NOMO-1 treated with DMSO at 0.1 percent for 48 hours (cell line): ENCODE data around the gene CEP85L.

ENCODE experiments used
- DNase-seq: peaks from one replicate; lab custom pipeline; 2025; ENCODE audit not compliant: unreplicated experiment; lab: John Stamatoyannopoulos, UW

The CEP85L gene

GRCh38 chr6:118502169-118502568 lies 149.2 kb downstream of the CEP85L start:
- no peak for DNase-seq

GRCh38 chr6:118501765-118502164 lies 149.6 kb downstream of the CEP85L start:
- DNase-seq: no peak

GRCh38 chr6:118501099-118501498 lies 150.3 kb downstream of the CEP85L start:
- DNase-seq: no peak

GRCh38 chr6:118500130-118501015 lies 151.0 kb downstream of the CEP85L start:
- DNase-seq: no peak

GRCh38 chr6:118495485-118496280 lies 155.7 kb downstream of the CEP85L start:
- DNase-seq: no peak

- DNase-seq: no peak
Measured at GRCh38 chr6:118494091-118494490, 157.3 kb downstream of the CEP85L start.

- DNase-seq: no peak
Measured at GRCh38 chr6:118489990-118490389, 161.4 kb downstream of the CEP85L start.

GRCh38 chr6:118488631-118489030 lies 162.8 kb downstream of the CEP85L start:
- no peak for DNase-seq

- no peak for DNase-seq
Measured at GRCh38 chr6:118485601-118486550, 165.5 kb downstream of the CEP85L start.

- no peak for DNase-seq
Measured at GRCh38 chr6:118476551-118476950, 174.8 kb downstream of the CEP85L start.

- DNase-seq: no peak
Measured at GRCh38 chr6:118473266-118473665, 178.1 kb downstream of the CEP85L start.

GRCh38 chr6:118469468-118469867 lies 181.9 kb downstream of the CEP85L start:
- DNase-seq: no peak

GRCh38 chr6:118468682-118469465 lies 182.5 kb downstream of the CEP85L start:
- DNase-seq: no peak

- DNase-seq: no peak
Measured at GRCh38 chr6:118467181-118467580, 184.2 kb downstream of the CEP85L start.

GRCh38 chr6:118464620-118465019 lies 186.8 kb downstream of the CEP85L start:
- no peak for DNase-seq

GRCh38 chr6:118460958-118461470 lies 190.4 kb downstream of the CEP85L start:
- no peak for DNase-seq

GRCh38 chr6:118456982-118457381 lies 194.4 kb downstream of the CEP85L start:
- no peak for DNase-seq

- DNase-seq: no peak
Measured at GRCh38 chr6:118451839-118452238, 199.6 kb downstream of the CEP85L start.

GRCh38 chr6:118444796-118445195 lies 206.6 kb downstream of the CEP85L start:
- DNase-seq: no peak

- DNase-seq: no peak
Measured at GRCh38 chr6:118436482-118436881, 214.9 kb downstream of the CEP85L start.
